Thoracic aorta (tissue), 2 donors: Measurements from ENCODE around the gene ATF7. TPM values are rescaled to one million over a fixed set of nuclear protein-coding genes. Genes with fewer than 3 reads are reported as not detected.

Experiments
- ATAC-seq: fragments of 150-250 bp; one replicate; pipeline ENCODE4 v1.8.0; 2017; ENCODE audit warnings: low read depth; ENCODE audit not compliant: insufficient number of reproducible peaks, low FRiP score
- DNase-seq: peaks from one replicate; pipeline ENCODE4 v3.0.0-alpha.2; 2020; ENCODE audit warnings: low spot score
- H3K27ac ChIP-seq, 2 donors: fragments of 200-600 bp; sonication (generic); 1 replicate in 1 of 2; 2 replicates in 1 of 2; pipeline ENCODE4 v1.5.1; 2016; ENCODE audit warnings: mild to moderate bottlenecking in 2 of 2, moderate library complexity in 2 of 2
- H3K27me3 ChIP-seq: fragments of 200-600 bp; sonication (generic); replicated peaks from 2 replicates; pipeline ENCODE4 v1.6.0; 2016; ENCODE audit warnings: mild to moderate bottlenecking; ENCODE audit not compliant: insufficient read depth
- H3K36me3 ChIP-seq: fragments of 200-600 bp; sonication (generic); one replicate; pipeline ENCODE4 v1.5.1; 2016
- H3K4me1 ChIP-seq, 2 donors: fragments of 200-600 bp; sonication (generic); 1 replicate in 1 of 2; 2 replicates in 1 of 2; pipeline versions ENCODE4 v1.5.1 to v1.6.0; 2016; ENCODE audit warnings: low read depth in 2 of 2, mild to moderate bottlenecking in 1 of 2; ENCODE audit not compliant: control insufficient read depth in 1 of 2
- H3K4me3 ChIP-seq: fragments of 200-600 bp; sonication (generic); 2 replicates; pipeline ENCODE4 v1.5.1; 2016; ENCODE audit warnings: mild to moderate bottlenecking
- H3K9me3 ChIP-seq: fragments of 200-600 bp; sonication (generic); 2 replicates; pipeline ENCODE4 v1.5.1; 2016
- total RNA-seq, 2 donors: library from RNA; depleted of rRNA; stranded (reverse); fragments of >200 nt; gene quantifications; one replicate each; pipeline versions ENCODE4 v1.1.0 to v1.2.3, GENCODE V29; 2016
- TF ChIP-seq, protein P1 (sequence below): fragments of 200-600 bp; sonication (generic); IDR thresholded peaks from one replicate; pipeline ENCODE4 v1.5.1; 2019; ENCODE audit warnings: antibody characterized with exemption

Gene ATF7
- total RNA-seq, 2 donors from 2014 or later: 24.4 to 82.1 TPM

- H3K27ac ChIP-seq: no peak overlapping the region
- TF ChIP-seq, protein P1, sequence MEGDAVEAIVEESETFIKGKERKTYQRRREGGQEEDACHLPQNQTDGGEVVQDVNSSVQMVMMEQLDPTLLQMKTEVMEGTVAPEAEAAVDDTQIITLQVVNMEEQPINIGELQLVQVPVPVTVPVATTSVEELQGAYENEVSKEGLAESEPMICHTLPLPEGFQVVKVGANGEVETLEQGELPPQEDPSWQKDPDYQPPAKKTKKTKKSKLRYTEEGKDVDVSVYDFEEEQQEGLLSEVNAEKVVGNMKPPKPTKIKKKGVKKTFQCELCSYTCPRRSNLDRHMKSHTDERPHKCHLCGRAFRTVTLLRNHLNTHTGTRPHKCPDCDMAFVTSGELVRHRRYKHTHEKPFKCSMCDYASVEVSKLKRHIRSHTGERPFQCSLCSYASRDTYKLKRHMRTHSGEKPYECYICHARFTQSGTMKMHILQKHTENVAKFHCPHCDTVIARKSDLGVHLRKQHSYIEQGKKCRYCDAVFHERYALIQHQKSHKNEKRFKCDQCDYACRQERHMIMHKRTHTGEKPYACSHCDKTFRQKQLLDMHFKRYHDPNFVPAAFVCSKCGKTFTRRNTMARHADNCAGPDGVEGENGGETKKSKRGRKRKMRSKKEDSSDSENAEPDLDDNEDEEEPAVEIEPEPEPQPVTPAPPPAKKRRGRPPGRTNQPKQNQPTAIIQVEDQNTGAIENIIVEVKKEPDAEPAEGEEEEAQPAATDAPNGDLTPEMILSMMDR: no peak
- H3K27me3 ChIP-seq: no peaks in the 10 kb centered on the region
- ATAC-seq: no peak
- H3K36me3 ChIP-seq: peaks cover 77% of the 10 kb centered on the region
- H3K4me3 ChIP-seq: no peak overlapping the region
- H3K9me3 ChIP-seq: no peaks in the 10 kb centered on the region
- no peak for DNase-seq
- peaks cover 0 to 8% of the 10 kb centered on the region in 2 donors for H3K4me1 ChIP-seq
Observed at GRCh38 chr12:53516758-53517455, 109.3 kb downstream of the ATF7 start.

- H3K27me3 ChIP-seq: no peaks in the 10 kb centered on the region
- DNase-seq (no peak), ATAC-seq (no peak)
- H3K9me3 ChIP-seq: no peaks in the 10 kb centered on the region
- TF ChIP-seq, protein P1: no peak
- no peak overlapping the region for H3K27ac ChIP-seq
- H3K4me3 ChIP-seq: no peak overlapping the region
- H3K36me3 ChIP-seq: peaks cover 74% of the 10 kb centered on the region
- H3K4me1 ChIP-seq: peaks cover 0 to 8% of the 10 kb centered on the region in 2 donors
Observed at GRCh38 chr12:53515291-53515680, 110.9 kb downstream of the ATF7 start.

- Histone ChIP-seq H3K9me3 (no peaks in the 10 kb centered on the region), H3K4me1 (peaks cover 0 to 8% of the 10 kb centered on the region in 2 donors), H3K27ac (no peak overlapping the region), H3K4me3 (no peak overlapping the region), H3K36me3 (peaks cover 69% of the 10 kb centered on the region), H3K27me3 (no peaks in the 10 kb centered on the region)
- ATAC-seq (no peak), DNase-seq (no peak)
- TF ChIP-seq, protein P1: no peak
Observed at GRCh38 chr12:53514628-53515290, 111.4 kb downstream of the ATF7 start.

DNA sequence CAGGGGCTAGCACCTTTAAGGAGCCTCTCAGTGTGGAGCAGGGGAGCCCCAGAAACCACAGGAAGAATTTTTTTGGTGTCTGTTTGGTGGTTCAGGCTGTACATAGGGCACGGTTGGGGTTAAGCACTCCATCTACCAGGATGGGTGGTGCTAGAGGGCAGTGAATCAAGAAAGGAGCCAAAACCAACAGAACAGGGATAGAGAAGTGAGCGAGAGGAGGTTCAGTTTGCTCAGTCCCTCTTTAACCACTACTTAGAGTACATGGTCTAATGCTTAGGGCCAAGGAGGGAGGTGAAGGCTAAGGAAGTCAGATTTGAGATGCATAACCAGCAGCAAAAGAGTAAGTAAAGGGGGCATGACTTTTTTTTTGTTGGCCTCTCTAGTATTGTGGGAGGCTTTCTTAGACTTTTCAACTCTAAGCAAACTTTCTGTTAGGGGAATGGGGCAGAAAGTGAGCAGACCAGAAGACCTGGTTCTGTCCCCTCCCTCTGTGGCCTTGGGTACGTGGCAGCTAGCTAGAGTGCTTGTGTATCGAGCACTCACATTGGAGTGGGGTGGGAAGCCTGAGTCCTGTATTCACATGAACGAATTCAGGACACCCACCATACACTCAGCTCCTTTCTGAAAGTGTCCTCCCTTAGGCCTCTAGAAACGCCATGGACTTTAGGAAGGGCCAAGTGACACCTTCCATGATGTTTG is 112.3 kb downstream of the ATF7 start:
- H3K4me1 ChIP-seq: peaks cover 0 to 8% of the 10 kb centered on the region in 2 donors
- no peak for ATAC-seq
- H3K27me3 ChIP-seq: no peaks in the 10 kb centered on the region
- H3K36me3 ChIP-seq: peaks cover 67% of the 10 kb centered on the region
- no peak for DNase-seq
- no peak overlapping the region for H3K4me3 ChIP-seq
- H3K9me3 ChIP-seq: no peaks in the 10 kb centered on the region
- H3K27ac ChIP-seq: peak overlapping the region in 1 of 2 donors; percentile 15
- TF ChIP-seq, protein P1: no peak

- H3K36me3 ChIP-seq: peaks cover 37% of the 10 kb centered on the region
- H3K4me1 ChIP-seq: peaks cover 14 to 44% of the 10 kb centered on the region in 2 donors
- H3K9me3 ChIP-seq: no peaks in the 10 kb centered on the region
- H3K27ac ChIP-seq: no peak overlapping the region
- ATAC-seq: no peak
- no peak overlapping the region for H3K4me3 ChIP-seq
- TF ChIP-seq, protein P1: no peak
- DNase-seq: no peak
- no peaks in the 10 kb centered on the region for H3K27me3 ChIP-seq
Observed at GRCh38 chr12:53510181-53510812, 115.9 kb downstream of the ATF7 start.
